OCI-LY7 (cell line): ENCODE measurements around the gene TSPAN5.

Experiments used
- EZH2phosphoT487 ChIP-seq: fragments of 200-600 bp; sonication (generic); IDR thresholded peaks from 2 replicates; pipeline ENCODE4 v1.6.1; 2018; ENCODE audit warnings: low read depth, borderline replicate concordance, mild to moderate bottlenecking, mixed run types, antibody characterized with exemption, low read length, moderate library complexity, mixed read lengths
- TF ChIP-seq, protein P1 (sequence below): fragments of 200-600 bp; sonication (generic); conservative IDR thresholded peaks from 2 replicates; pipeline ENCODE4 v1.5.1; 2014; ENCODE audit warnings: mild to moderate bottlenecking, antibody characterized with exemption, low read length, moderate library complexity, mixed read lengths

DNA sequence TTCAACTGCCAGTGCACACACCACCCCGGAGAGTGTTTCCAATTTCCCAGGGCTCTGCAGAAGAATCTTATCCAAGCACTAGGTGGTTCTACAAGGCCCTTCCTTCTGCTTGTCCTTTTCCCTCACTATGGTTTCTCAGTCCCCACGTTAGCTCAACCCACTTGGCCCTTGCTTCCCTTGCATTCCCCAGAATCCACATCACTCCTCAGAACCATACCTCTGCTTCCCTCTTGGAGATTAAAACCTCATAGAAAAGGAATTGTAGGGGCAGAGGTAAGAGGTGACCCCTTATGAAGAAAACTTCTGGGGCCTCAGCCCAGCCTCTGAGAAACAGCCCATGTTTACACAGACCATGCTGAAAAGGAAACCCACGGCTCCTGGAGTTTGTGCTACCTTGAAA is 42.4 kb downstream of the TSPAN5 start:
- TF ChIP-seq, protein P1, sequence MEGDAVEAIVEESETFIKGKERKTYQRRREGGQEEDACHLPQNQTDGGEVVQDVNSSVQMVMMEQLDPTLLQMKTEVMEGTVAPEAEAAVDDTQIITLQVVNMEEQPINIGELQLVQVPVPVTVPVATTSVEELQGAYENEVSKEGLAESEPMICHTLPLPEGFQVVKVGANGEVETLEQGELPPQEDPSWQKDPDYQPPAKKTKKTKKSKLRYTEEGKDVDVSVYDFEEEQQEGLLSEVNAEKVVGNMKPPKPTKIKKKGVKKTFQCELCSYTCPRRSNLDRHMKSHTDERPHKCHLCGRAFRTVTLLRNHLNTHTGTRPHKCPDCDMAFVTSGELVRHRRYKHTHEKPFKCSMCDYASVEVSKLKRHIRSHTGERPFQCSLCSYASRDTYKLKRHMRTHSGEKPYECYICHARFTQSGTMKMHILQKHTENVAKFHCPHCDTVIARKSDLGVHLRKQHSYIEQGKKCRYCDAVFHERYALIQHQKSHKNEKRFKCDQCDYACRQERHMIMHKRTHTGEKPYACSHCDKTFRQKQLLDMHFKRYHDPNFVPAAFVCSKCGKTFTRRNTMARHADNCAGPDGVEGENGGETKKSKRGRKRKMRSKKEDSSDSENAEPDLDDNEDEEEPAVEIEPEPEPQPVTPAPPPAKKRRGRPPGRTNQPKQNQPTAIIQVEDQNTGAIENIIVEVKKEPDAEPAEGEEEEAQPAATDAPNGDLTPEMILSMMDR: no peak
- TF ChIP-seq EZH2phosphoT487: no peak
